ENCODE measurements around the gene HACD4. TPM values are rescaled to one million over a fixed set of nuclear protein-coding genes. Genes with fewer than 3 reads are reported as not detected.

HACD4 gene
- total RNA-seq, 4 donors from 2014 or later = 1.2 to 8.3 (median 2.0) TPM

GRCh38 chr9:21070171-21070571, 38.7 kb upstream of the HACD4 start:
- DNase-seq = no peak
- H3K27me3 ChIP-seq = no peaks in the 10 kb centered on the region
- H3K9me3 ChIP-seq = no peaks in the 10 kb centered on the region
- TF ChIP-seq CTCF (IDR thresholded peaks at IDR 0.05) (peak in 2 of 6 experiments; percentile 3 to 16), POLR2A (IDR thresholded peaks at IDR 0.05) (no peak)
- no peak overlapping the region for H3K4me3 ChIP-seq
- no peak overlapping the region for H3K27ac ChIP-seq
- no peaks in the 10 kb centered on the region for H3K4me1 ChIP-seq
- no peaks in the 10 kb centered on the region for H3K36me3 ChIP-seq

- no peaks in the 10 kb centered on the region for H3K27me3 ChIP-seq
- no peaks in the 10 kb centered on the region for H3K4me1 ChIP-seq
- no peak for TF ChIP-seq POLR2A (IDR thresholded peaks at IDR 0.05)
- TF ChIP-seq CTCF (IDR thresholded peaks at IDR 0.05) = peak in 1 of 6 experiments; percentile 4
- no peaks in the 10 kb centered on the region for H3K9me3 ChIP-seq
- no peaks in the 10 kb centered on the region for H3K36me3 ChIP-seq
- DNase-seq = peak in 1 of 3 donors; percentile 46
- no peak overlapping the region for H3K4me3 ChIP-seq
- no peak overlapping the region for H3K27ac ChIP-seq
Measured at GRCh38 chr9:21060919-21061561, 29.6 kb upstream of the HACD4 start.

- Histone ChIP-seq H3K9me3 (no peaks in the 10 kb centered on the region), H3K36me3 (no peaks in the 10 kb centered on the region), H3K27me3 (no peaks in the 10 kb centered on the region), H3K4me3 (no peak overlapping the region), H3K4me1 (no peaks in the 10 kb centered on the region), H3K27ac (no peak overlapping the region)
- no peak for DNase-seq
- TF ChIP-seq POLR2A (IDR thresholded peaks at IDR 0.05) (no peak), CTCF (IDR thresholded peaks at IDR 0.05) (no peak)
Measured at GRCh38 chr9:21056931-21057330, 25.5 kb upstream of the HACD4 start.

GRCh38 chr9:21053851-21054250, 22.4 kb upstream of the HACD4 start:
- Histone ChIP-seq H3K27me3 (no peaks in the 10 kb centered on the region), H3K9me3 (no peaks in the 10 kb centered on the region), H3K27ac (no peak overlapping the region), H3K4me3 (no peak overlapping the region), H3K36me3 (no peaks in the 10 kb centered on the region), H3K4me1 (no peaks in the 10 kb centered on the region)
- TF ChIP-seq POLR2A (IDR thresholded peaks at IDR 0.05) (no peak), CTCF (IDR thresholded peaks at IDR 0.05) (no peak)
- no peak for DNase-seq

GRCh38 chr9:21047281-21047691, 15.8 kb upstream of the HACD4 start:
- H3K27ac ChIP-seq = no peak overlapping the region
- no peaks in the 10 kb centered on the region for H3K36me3 ChIP-seq
- DNase-seq = no peak
- H3K9me3 ChIP-seq = no peaks in the 10 kb centered on the region
- TF ChIP-seq CTCF (IDR thresholded peaks at IDR 0.05) (no peak), POLR2A (IDR thresholded peaks at IDR 0.05) (no peak)
- no peaks in the 10 kb centered on the region for H3K27me3 ChIP-seq
- no peaks in the 10 kb centered on the region for H3K4me1 ChIP-seq
- no peak overlapping the region for H3K4me3 ChIP-seq

GRCh38 chr9:21043841-21044240, 12.4 kb upstream of the HACD4 start:
- Histone ChIP-seq H3K27me3 (no peaks in the 10 kb centered on the region), H3K4me3 (no peak overlapping the region), H3K36me3 (no peaks in the 10 kb centered on the region), H3K9me3 (no peaks in the 10 kb centered on the region), H3K4me1 (no peaks in the 10 kb centered on the region), H3K27ac (no peak overlapping the region)
- no peak for TF ChIP-seq POLR2A (IDR thresholded peaks at IDR 0.05)
- TF ChIP-seq CTCF (IDR thresholded peaks at IDR 0.05) = no peak
- no peak for DNase-seq

All from Peyer's patch (tissue), 4 donors.